HG03521 (cell line): ENCODE results near the gene OR2A14.
"Not testable (repeated sequence)": the region's sequence is repeated elsewhere in the genome, so short reads cannot be mapped to it uniquely, and the experiment has no call there.

Experiments
- ATAC-seq: cut with Tn5 transposase; IDR thresholded peaks from one replicate; pipeline ENCODE4 v1.9.1; 2021; ENCODE audit warnings: mild to moderate bottlenecking, moderate library complexity; ENCODE audit not compliant: unreplicated experiment

The OR2A14 gene

GRCh38 chr7:144122876-144123275 is at the start of gene OR2A14:
OR2A14 (plus strand) TSS chr7:144123176; CDS start chr7:144129113, 5,937 bp downstream.
- no peak for ATAC-seq

- no peak for ATAC-seq
Observed at GRCh38 chr7:144074374-144074773, 48.6 kb upstream of the OR2A14 start.

- ATAC-seq: no peak
Observed at GRCh38 chr7:144085978-144086377, 37.0 kb upstream of the OR2A14 start, which contains the start of gene OR2A12. OR2A12 (plus strand) TSS chr7:144086278; CDS start chr7:144095108, 8,830 bp downstream.

- ATAC-seq: no peak
Observed at GRCh38 chr7:144086730-144087129, 36.2 kb upstream of the OR2A14 start.

GRCh38 chr7:144087230-144087629 is 35.7 kb upstream of the OR2A14 start:
- no peak for ATAC-seq

- ATAC-seq: no peak
Observed at GRCh38 chr7:144090667-144091066, 32.3 kb upstream of the OR2A14 start.

GRCh38 chr7:144098776-144099175 is 24.2 kb upstream of the OR2A14 start:
- no peak for ATAC-seq

GRCh38 chr7:144100607-144101006 is 22.4 kb upstream of the OR2A14 start:
- no peak for ATAC-seq

GRCh38 chr7:144102041-144102440 is 20.9 kb upstream of the OR2A14 start:
- ATAC-seq: no peak

GRCh38 chr7:144105211-144105610 is 17.8 kb upstream of the OR2A14 start:
- ATAC-seq: no peak

- no peak for ATAC-seq
Observed at GRCh38 chr7:144109283-144109682, 13.7 kb upstream of the OR2A14 start, which contains the start of gene OR2A2. OR2A2 (plus strand) TSS chr7:144109583; CDS start chr7:144109583, 0 bp downstream.

- no peak for ATAC-seq
Observed at GRCh38 chr7:144110272-144110671, 12.7 kb upstream of the OR2A14 start.

- ATAC-seq: no peak
Observed at GRCh38 chr7:144113651-144114050, 9.3 kb upstream of the OR2A14 start.

GRCh38 chr7:144118341-144118740 is 4.6 kb upstream of the OR2A14 start:
- ATAC-seq: no peak

GRCh38 chr7:144127714-144128334 is 4.8 kb downstream of the OR2A14 start:
- peak; percentile 100 for ATAC-seq

GRCh38 chr7:144129601-144130000 is 6.6 kb downstream of the OR2A14 start:
- ATAC-seq: not testable (repeated sequence)

- ATAC-seq: no peak
Observed at GRCh38 chr7:144130730-144131129, 7.8 kb downstream of the OR2A14 start.

GRCh38 chr7:144132262-144132661 is 9.3 kb downstream of the OR2A14 start:
- ATAC-seq: no peak

GRCh38 chr7:144133307-144133706 is 10.3 kb downstream of the OR2A14 start:
- ATAC-seq: no peak

- ATAC-seq: no peak
Observed at GRCh38 chr7:144134116-144134515, 11.1 kb downstream of the OR2A14 start.

- no peak for ATAC-seq
Observed at GRCh38 chr7:144137501-144137900, 14.5 kb downstream of the OR2A14 start.

- ATAC-seq: no peak
Observed at GRCh38 chr7:144142187-144142586, 19.2 kb downstream of the OR2A14 start.

GRCh38 chr7:144144426-144144825 is 21.4 kb downstream of the OR2A14 start:
- no peak for ATAC-seq
